Fibroblast of gingiva (primary cell): ENCODE measurements around the gene DRD2.

Experiments used
- DNase-seq: peaks from one replicate; pipeline ENCODE4 v3.0.0-alpha.2; 2011; ENCODE audit warnings: low read depth

Gene DRD2

DNA sequence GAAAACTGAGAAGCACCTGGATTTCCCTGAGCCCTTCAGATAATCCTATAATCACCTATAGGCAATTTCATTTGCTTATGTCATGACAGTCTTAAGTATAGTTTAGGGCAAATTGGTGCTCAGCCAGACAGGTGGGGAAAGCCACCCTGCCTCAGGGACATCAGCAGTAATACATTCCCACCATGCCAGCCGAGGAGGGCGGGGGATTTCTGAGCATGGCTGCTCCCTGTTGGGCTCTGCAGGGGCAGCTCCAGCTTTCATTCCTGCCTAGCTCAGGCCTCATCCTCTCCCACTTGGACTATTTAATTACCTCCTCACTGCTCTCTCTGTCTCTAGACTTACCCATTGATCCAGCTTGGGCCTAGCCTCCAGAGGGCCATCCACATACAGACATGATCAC is 9.0 kb upstream of the DRD2 start:
- DNase-seq: no peak

DNA sequence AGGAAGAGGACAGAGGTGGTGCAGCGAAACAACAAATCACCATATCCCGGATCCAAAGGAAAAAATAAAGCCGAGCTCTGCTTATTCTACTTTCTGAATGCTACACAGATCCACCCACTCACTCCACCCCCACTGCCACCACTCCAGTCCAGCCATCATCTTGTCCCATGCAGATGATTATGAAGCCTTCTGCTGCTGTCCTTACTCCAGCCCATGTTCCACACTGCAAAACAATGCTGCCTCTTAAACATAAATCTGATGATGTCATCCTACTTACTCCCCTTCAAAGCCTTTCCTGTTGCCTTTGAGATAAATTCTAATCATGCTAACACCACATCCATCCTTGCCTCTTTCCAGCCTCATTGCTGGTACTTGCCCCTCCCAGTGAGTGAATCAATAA is 6.5 kb upstream of the DRD2 start:
- no peak for DNase-seq

DNA sequence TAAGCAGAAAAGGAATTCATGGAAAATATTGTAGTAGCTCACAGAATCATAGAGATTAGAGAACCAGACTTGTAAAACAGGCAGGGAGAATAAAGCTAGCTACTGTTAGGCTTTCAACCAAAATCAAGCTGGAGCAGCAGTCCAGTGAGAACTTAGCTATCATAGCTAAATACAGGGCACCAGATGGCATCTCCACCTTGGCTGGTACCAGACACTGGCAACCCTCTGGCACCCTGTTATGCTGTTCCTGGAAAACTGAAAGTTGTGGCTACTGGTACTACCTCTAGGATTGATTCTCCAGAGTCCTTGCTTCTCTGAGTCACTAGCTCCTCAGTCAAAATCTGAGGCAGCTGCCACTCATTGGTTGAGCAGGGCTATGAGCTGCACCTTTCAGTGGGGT is 6.0 kb upstream of the DRD2 start:
- DNase-seq: no peak

DNA sequence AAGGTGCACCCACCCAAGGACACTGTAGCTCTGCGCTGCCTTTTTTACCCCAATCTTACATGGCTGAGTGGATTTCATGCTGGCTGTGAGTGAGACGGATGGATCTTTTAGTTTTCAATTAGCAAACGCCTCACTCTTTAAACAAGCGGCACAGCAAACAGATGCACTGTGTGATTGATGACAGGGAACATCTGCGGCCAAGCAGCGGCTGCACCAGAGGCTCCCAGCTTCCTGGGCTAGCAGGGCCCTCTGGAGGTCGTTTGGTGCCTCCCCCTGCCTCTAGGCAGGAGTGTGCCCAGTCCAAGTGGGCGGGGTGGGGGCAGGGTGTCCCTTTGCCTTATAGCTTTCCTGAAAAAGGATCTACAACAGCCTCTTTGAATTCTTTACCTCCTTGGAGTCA is 2.1 kb upstream of the DRD2 start:
- no peak for DNase-seq

DNA sequence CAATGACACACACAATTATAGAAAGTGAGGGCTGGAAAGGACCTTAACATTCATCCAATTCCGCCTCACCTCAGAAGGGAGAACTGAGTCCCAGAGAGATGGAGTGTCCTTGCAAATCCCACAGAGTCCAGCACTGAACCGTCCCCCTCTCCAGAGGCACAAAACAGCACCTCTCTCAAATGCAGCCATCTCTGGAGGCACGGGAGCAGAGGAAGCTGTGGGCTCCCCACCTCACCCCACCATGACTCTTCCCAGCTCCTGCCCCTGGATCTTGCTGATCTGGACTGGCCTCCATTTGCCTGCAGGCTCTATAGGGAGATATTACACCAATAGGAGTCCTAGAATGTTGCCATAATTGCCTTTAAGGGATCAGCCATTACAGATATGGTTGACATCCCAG is 1.4 kb upstream of the DRD2 start:
- no peak for DNase-seq

DNA sequence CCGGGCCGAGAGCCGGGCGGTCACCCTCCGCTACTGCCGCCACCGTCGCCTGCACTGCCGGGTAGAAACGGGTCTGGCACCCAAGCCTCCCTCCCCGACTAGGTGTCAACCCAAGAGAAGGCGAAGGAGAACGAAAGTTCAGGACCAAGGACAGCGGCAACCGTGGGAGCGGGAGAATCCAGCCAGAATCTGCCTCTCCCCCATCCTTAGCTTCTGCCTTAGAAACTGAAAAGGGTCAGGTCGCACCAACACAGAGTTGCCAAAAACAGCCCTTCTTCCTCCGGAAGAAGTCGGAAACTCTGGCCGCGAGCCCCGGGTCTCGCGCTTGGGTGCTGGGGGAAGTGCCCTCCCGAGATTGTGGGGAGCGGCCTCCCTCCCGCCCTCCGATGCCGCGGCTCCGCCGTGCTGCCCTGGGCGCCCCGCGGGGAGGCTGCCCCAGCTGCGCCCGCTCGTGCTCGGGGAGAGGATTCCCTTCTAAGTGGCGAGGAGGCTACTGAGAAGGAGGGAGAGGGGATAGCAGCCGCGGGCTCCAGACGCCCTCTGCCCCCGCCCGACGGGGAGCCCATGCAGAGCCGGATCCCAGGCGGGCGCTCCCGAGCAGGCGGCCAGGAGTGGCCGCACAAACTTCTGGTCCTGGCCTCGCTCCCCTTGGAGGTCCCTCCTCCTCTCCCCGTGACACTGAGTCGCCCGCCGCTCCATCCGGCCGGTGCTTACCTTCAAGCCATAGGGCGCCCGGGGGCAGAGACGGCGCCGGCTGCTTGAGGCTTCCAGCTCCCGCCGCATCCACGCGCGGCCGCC is 637 bp downstream of the DRD2 start:
- DNase-seq: peak; percentile 44

DNA sequence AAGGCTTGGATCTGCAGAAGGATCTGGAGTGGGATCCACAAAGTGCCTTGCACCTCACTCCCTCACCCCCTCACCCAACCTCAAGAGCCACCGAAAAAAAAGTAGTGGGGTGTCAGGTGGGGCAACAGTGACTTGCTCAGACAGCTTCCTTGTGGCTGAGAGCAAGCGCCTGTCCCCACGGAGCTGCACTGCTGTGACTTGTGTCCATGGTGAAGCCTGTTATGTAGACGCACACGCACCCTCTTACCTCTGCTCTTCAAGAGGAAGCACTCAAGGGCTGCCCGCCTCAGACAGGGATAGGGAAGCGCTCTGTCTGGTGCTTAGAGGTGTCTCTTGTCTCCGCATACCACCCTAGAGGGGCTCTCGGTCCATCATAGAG is 1.2 kb downstream of the DRD2 start:
- no peak for DNase-seq

DNA sequence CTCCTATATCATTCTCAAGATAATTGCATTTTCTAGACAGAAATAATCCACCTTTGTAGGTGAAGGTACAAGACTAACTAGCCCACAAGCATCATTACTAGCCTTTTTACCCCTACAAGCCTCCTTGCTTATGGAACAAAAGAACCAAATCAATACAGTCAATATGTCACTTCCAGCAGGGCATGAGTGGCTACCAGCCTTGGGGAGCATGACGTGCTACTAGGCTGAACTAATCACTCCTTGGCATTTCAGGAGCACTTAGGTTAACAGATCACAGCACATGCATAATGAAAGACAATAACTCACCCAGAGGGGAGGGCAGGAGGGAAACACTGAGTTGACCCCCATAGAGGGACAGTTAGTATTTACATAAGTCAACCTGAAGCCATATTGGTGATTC is 2.7 kb downstream of the DRD2 start:
- DNase-seq: no peak

DNA sequence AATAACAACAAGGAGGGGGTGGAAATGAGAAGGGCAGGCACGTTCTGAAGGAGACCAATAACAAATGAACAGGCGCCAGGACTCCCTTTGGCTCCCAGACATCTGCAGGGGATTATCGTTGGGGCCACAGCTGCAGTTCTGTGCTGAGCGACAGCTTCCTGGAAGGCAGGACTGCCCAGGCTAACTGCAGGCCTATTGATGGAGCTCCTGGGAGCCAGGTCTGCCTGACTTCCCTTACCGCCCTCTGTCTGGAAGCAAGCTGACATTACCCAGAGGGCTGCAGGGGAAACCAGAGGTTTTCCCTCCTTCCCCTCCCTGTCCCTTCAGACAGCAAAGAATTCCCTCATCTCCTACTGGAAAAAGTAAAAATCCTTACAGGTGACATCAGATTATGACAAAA is 5.0 kb downstream of the DRD2 start:
- no peak for DNase-seq

DNA sequence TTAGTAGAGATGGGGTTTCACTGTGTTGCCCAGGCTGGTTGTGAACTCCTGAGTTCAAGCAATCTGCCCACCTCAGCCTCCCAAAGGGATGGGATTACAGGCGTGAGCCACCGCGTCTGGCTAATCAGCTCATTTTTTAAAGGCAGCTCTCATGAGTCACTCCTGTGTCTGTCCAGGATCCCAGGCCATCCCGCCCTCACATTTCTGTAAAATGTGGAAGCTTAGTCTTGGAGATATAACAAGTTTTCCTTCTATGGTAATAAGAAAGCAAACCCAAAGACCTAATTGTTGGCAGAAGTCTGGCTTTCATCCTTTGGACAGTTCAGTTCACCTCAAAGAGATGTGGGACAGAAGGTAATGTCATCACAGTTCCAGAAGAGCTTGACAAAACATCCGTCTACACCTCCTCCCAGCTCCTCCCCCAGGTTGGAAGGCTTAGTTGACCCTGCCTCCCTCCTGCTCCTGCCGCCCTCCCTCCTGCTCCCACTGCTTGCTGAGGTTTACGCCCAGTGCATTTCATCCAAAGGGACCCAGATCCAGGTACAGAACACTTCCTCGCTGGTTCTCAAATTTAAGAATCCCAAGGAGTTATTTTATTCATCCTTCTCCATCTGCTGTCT is 6.4 kb downstream of the DRD2 start:
- no peak for DNase-seq

DNA sequence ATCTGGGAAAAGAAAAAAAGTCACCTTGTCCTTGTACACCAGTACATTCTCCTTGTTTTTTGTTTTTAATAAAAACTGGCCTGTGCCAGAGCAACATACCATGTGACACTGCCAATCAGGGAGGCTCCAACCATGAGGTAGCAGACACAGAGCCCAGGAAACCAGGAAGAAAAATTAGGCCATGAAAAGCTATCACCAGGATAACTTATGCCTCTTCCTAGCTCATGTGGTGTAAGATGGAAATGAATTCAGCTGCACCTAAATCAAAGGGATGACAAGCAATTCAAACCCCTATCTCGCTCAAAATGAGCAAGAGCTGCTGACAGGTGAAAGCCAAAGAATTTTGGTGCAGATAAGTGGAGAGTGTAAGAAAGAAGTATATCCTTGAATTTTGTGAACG is 7.7 kb downstream of the DRD2 start:
- DNase-seq: no peak

DNA sequence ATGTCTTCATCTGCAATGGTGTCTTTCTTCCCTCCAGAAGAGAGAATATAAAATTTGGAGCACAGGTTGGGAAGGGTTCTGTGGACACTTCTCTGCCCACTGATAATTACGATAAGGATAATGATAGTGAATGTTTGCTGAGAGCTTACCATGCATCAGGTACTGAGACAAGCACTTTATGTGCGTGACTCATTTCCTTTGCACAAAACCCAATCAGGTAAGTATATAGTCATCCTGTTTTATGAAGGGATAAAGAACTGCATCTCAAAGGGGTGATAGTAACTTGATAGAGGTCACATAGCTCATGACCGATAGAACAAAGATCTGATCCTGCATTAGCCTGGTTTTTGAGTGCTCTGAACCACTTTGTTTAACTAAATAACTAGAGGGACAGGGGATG is 9.4 kb downstream of the DRD2 start:
- no peak for DNase-seq

DNA sequence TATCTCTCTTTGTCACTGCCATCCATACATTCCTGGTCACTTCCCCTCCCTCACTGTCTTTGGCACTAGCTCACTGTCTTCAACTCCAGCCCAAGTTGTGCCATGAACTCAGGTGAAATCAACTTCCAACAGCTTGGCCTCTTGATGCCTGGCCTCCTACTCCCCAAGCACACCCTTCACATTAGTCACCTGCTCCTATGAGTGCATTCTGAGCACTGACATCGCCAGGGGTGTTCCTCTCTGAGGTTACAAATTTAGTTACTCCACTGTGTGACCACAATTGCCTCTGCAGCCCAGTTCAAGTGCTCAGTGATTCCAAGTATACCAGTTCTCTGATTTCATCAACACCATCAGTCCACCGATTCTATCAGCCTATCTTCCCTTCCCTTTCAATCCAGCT is 10.8 kb downstream of the DRD2 start:
- no peak for DNase-seq

DNA sequence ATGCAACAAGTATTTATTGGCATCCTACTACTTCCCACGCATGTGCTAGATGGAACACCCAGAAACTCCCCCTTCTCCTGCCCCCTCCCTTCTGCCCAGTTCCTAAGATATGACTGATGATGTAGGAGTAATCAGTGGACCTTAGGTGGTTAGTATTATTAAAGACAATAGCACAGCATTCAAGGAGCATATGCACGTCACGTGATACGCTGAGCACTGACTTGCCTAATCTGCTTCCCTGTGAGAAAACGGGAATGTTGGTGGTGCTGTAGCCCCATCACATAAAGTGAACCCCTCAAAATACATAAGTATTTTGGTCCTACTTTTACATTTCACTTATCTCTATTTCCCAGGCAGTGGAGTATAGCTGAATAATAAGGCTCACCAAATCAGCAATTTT is 12.4 kb downstream of the DRD2 start:
- DNase-seq: no peak

DNA sequence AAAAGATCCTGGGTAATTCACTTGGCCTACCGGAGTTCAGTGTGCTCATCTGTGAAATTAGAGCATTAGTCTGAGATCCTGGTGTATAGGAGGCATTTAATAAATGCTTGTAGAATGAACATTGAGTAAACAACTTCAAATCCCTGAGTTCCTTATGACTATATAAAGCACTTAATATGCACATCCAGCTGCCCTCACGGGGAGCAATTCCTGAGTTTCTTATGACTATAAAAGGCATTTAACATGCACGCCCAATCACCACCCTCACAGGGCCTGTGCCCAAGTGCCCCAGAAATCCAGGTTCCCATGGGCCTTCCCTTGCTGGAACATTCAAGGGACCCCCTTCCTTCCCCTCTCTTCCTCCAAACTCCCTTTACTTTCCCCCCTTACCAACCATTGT is 13.6 kb downstream of the DRD2 start:
- no peak for DNase-seq

DNA sequence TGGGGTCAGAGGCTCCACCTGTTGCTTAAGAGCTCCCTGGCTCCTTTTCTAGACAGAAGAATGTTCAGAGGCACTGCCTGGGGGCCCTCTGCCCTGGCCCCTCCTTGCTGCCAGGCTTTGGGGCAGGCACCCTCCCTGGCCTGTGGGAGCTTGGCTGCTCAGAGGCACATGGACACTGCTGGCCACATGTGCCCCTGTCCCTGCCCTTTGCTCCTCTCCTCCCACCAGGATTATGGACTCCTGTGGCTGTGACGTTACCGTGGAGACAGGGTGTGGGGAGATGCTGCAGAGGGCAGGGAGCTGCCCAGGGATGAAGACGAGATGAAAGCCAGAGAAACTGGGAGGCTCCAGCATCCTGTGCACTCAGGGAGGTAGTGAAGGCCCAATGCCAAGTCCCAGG is 14.7 kb downstream of the DRD2 start:
- no peak for DNase-seq

DNA sequence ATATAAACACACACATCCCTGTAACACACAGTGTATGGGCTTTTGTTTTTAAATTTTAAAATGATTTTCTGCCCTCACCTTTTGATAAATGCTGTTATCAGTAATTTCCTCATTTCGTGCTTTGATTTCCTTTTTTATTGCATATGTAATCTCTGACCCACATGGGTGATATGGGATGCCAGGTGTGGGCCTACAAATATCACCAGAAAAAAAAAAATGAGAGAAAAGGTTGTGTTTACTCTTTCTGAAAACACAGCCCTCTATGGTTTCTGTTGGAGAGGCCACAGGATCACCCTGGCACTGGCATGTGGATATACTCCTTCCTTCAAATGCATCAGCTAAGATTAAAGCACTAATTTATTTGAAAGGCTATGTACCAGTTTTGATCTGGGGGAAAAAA is 17.0 kb downstream of the DRD2 start:
- DNase-seq: no peak

DNA sequence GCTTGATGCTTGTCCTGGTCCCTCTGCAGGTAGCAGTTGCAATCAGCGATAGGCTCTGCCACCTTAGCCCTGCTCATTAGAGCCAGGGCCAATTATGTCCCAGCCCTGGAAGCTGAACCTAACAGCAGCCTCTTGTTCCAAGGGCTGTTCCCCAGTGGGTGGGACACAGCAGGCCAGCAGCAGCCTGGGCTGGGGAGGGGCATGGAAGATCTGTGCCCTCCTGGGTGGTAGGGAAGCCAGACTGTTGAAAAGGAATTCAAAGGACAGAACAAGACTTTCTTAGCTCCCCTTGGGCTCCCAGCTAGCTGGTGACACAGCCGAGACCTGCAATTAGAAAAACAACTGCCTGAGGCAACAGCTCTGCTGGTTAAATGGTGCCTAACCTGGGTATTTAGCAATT is 17.4 kb downstream of the DRD2 start:
- DNase-seq: no peak

DNA sequence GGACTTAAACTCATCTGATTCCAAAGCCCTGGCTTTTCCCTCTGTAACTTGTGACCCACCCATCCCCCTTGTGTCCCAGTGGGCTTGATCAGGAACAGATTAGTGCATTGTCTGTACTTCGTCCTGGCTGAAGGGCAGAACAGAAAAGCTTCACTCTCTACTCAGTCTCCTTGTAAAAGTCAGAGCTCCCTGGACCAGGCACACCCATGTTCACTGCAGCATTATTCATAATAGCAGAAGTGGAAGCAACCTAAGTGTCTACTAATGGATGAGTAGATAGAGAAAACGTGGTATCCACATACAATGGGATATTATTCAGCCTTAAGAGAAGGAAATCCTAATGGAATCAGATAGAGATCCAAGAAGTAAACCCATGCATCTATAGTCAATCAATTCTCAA is 20.7 kb downstream of the DRD2 start:
- no peak for DNase-seq

DNA sequence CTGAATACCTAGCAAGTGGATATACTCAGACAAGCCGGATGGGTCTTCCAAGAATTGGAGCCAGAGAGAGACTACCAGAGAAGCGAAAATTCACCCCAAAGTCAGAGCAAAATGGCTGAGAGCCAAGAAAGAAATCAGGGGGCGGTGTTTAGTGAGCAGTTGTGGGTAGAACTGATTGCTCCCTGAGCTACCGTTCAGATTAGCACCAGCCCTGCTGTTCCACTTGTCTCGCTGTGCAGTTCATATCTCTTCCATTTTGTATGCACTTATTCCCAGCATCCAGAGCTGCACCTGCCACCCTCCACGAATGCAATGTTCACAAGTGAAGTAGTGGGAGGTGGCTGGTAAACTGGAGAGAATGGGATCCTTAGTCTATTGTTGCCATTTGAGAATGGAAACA is 25.5 kb downstream of the DRD2 start:
- DNase-seq: no peak

DNA sequence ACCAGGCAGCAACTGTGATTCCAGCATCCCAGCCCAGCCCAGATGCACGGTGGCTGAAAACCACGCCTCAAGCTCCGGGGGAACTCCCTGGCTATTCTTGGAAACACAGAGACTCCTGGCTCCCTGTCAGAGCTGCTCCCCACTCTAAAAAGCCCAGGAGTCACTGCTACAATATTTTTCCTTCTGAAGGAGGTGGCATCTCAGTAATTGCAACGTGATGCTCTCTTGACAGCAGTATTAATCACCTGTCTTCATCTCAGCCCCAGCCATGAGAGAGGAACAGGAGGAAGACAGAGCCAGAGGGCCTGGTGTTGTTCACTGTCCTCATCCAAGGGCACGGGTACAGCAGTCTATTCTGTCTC is 26.9 kb downstream of the DRD2 start:
- DNase-seq: no peak

DNA sequence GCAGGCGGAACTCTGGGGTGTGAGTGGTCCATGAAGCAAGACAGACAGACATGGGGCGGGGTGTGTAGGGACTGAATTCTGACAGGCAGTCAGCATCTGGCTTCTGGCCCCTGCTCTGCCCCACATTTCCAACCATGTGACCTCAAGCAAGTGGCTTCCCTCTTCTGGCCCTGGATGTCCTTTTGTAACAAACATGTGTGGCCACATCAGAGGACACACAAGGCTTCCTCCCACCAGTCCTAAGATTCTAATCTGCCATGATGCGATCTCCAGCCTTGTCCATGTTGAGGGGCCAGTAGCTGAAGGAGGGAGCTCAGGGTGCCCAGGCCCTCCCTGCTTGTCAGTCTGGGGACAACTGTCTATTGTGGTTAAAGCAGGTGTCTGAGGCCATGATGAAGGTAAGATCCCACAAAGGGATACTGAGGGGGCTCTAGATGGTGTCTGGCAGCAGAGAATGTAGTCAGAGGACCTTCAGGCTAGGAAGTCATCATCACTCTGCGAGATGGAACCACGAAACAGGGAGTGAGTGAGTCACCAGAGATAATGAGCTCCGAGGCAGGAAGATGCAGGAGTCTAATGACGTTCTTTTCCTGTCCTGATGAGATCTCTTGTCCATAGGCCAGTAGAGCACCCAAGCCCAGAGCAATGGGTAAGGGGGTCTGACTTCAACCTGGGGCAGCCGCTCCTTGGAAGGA is 27.4 kb downstream of the DRD2 start:
- DNase-seq: no peak

DNA sequence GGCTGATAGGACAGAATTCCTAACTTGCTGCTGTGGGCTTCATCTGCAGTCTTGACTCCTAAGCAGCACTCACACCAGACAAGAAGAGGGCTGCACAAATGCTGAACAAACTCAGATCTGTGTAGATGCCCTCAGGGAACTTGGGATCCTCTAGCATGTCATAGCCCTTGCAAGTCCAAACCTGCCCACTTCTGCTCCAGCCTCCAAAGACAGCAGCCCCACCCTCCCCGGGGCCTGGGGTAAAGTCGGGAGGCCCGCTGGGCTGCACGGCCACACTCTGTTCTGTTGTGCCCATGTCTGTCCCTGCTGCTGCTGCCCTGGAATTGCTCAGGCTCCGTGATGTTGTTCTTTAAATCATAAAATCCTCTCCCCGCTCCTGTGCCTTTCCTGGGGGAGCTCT is 28.3 kb downstream of the DRD2 start:
- no peak for DNase-seq

DNA sequence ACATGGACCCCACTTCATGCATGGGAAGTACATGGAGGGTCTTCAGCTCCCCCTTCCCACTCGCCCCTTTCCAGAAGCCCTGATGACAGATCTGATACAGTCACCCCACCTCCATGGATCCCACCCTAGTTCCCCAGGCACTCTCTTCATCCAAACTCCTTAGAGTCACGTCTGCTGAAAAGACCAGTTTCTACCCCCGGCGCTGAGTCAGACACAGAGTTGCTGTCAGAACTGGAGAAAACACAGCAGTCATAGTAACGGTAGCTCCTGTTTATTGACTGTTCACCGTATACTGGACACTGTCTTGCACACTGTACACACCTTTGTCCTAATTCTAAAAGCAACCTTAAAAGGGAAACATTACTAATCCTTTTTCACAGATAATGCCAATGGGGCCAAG is 29.1 kb downstream of the DRD2 start:
- no peak for DNase-seq
